Coronary artery (tissue), 2 donors: ENCODE data around the gene GPR108.

Source experiments
- DNase-seq: peaks from one replicate; pipeline ENCODE4 v3.0.0-alpha.2; 2017; ENCODE audit warnings: low spot score
- H3K27ac ChIP-seq, 2 donors: fragments of 200-600 bp; sonication (generic); one replicate each; pipeline ENCODE4 v1.5.1; 2016 to 2019
- H3K4me3 ChIP-seq: fragments of 200-600 bp; sonication (generic); 2 replicates; pipeline ENCODE4 v1.5.1; 2016; ENCODE audit warnings: mild to moderate bottlenecking, moderate library complexity
- CTCF ChIP-seq: fragments of 200-600 bp; sonication (generic); IDR thresholded peaks from one replicate; pipeline ENCODE4 v1.5.1; 2019; ENCODE audit warnings: antibody characterized with exemption

The GPR108 gene

GRCh38 chr19:6680141-6680540 lies 57.2 kb downstream of the GPR108 start:
- TF ChIP-seq CTCF: no peak
- no peak overlapping the region for H3K27ac ChIP-seq
- H3K4me3 ChIP-seq: no peak overlapping the region
- no peak for DNase-seq
